A549 (cell line): Measurements from ENCODE around the gene LSM12.

Experiments used
- CHD2 ChIP-seq: fragments of 150-350 bp; IDR thresholded peaks from 2 replicates; pipeline ENCODE4 v1.6.1; 2014; ENCODE audit warnings: low read length; ENCODE audit not compliant: partially characterized antibody
- EP300 ChIP-seq, 2 experiments: fragments of >200 bp; sonication (Bioruptor Twin); formaldehyde crosslinking; IDR thresholded peaks; 2 replicates in 1 of 2; 3 replicates in 1 of 2; pipeline ENCODE4 v1.6.1; 2016 to 2017
- FOSL2 ChIP-seq, 2 experiments: fragments of 450-650 bp in 1 of 2; fragments of >200 bp in 1 of 2; sonication (Bioruptor Twin) in 1 of 2; formaldehyde crosslinking; IDR thresholded peaks; 2 replicates each; pipeline versions ENCODE4 v1.5.0 to v1.6.1; 2016 to 2020; ENCODE audit warnings: mild to moderate bottlenecking in 1 of 2, moderate library complexity in 1 of 2
- JUNB ChIP-seq: fragments of >200 bp; sonication (Bioruptor Twin); formaldehyde crosslinking; IDR thresholded peaks from 2 replicates; pipeline ENCODE4 v1.6.1; 2016
- NPAS2 ChIP-seq: fragments of 250-450 bp; sonication (Bioruptor Pico); IDR thresholded peaks from 2 replicates; pipeline ENCODE4 v1.8.0; 2022; ENCODE audit warnings: mild to moderate bottlenecking, moderate library complexity, borderline replicate concordance
- POLR2A ChIP-seq: IDR thresholded peaks from 2 replicates; pipeline ENCODE4 v1.6.1; 2012; ENCODE audit warnings: mild to moderate bottlenecking, low read length
- POLR2AphosphoS2 ChIP-seq: conservative IDR thresholded peaks from 2 replicates; pipeline ENCODE4 v1.6.1; 2012; ENCODE audit warnings: low read length, improper control_type of control experiment, inconsistent platforms
- RAD21 ChIP-seq, 2 experiments: fragments of >200 bp in 1 of 2; sonication (Bioruptor Twin) in 1 of 2; formaldehyde crosslinking in 1 of 2; IDR thresholded peaks in 1 of 2; conservative IDR thresholded peaks in 1 of 2; 2 replicates in 1 of 2; 3 replicates in 1 of 2; pipeline ENCODE4 v1.6.1; 2012 to 2018; ENCODE audit warnings: inconsistent platforms in 1 of 2
- RNF2 ChIP-seq: fragments of 200-600 bp; sonication (generic); IDR thresholded peaks from 2 replicates; pipeline ENCODE4 v1.6.1; 2016; ENCODE audit warnings: low read depth, mild to moderate bottlenecking, antibody characterized with exemption, moderate library complexity, borderline replicate concordance
- ZC3H11A ChIP-seq: fragments of 450-650 bp; IDR thresholded peaks from 2 replicates; pipeline ENCODE4 v1.6.1; 2014; ENCODE audit warnings: antibody characterized with exemption, mild to moderate bottlenecking
- TF ChIP-seq, protein P1 (sequence below): fragments of 200-600 bp; sonication (generic); IDR thresholded peaks from 2 replicates; pipeline ENCODE4 v1.6.1; 2016; ENCODE audit warnings: antibody characterized with exemption, mild to moderate bottlenecking, moderate library complexity
- TF ChIP-seq, protein P2 (sequence below): fragments of >200 bp; sonication (Bioruptor Twin); formaldehyde crosslinking; IDR thresholded peaks from 3 replicates; pipeline ENCODE4 v1.5.1; 2016
- TF ChIP-seq, protein P3 (sequence below): fragments of 150-350 bp; IDR thresholded peaks from 2 replicates; pipeline ENCODE4 v1.6.1; 2014; ENCODE audit warnings: low read depth, mild to moderate bottlenecking, low read length

DNA sequence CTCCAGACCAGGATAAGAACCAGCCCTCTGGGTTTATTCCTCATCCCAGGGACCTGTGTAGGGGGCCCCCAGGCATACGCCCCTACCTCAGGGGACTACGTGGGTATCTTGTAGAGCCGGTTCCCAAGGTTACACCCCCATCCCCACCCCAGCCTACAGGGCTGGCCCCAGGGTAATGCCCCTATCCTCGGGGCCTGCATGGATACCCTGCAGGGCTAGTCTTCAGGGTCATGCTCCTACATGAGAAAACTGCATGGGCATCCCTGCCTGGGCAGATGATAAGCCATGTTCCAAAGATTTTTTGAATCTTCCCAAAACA lies 42.8 kb upstream of the LSM12 start:
- TF ChIP-seq, protein P1, sequence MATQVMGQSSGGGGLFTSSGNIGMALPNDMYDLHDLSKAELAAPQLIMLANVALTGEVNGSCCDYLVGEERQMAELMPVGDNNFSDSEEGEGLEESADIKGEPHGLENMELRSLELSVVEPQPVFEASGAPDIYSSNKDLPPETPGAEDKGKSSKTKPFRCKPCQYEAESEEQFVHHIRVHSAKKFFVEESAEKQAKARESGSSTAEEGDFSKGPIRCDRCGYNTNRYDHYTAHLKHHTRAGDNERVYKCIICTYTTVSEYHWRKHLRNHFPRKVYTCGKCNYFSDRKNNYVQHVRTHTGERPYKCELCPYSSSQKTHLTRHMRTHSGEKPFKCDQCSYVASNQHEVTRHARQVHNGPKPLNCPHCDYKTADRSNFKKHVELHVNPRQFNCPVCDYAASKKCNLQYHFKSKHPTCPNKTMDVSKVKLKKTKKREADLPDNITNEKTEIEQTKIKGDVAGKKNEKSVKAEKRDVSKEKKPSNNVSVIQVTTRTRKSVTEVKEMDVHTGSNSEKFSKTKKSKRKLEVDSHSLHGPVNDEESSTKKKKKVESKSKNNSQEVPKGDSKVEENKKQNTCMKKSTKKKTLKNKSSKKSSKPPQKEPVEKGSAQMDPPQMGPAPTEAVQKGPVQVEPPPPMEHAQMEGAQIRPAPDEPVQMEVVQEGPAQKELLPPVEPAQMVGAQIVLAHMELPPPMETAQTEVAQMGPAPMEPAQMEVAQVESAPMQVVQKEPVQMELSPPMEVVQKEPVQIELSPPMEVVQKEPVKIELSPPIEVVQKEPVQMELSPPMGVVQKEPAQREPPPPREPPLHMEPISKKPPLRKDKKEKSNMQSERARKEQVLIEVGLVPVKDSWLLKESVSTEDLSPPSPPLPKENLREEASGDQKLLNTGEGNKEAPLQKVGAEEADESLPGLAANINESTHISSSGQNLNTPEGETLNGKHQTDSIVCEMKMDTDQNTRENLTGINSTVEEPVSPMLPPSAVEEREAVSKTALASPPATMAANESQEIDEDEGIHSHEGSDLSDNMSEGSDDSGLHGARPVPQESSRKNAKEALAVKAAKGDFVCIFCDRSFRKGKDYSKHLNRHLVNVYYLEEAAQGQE = no peak
- TF ChIP-seq, protein P2, sequence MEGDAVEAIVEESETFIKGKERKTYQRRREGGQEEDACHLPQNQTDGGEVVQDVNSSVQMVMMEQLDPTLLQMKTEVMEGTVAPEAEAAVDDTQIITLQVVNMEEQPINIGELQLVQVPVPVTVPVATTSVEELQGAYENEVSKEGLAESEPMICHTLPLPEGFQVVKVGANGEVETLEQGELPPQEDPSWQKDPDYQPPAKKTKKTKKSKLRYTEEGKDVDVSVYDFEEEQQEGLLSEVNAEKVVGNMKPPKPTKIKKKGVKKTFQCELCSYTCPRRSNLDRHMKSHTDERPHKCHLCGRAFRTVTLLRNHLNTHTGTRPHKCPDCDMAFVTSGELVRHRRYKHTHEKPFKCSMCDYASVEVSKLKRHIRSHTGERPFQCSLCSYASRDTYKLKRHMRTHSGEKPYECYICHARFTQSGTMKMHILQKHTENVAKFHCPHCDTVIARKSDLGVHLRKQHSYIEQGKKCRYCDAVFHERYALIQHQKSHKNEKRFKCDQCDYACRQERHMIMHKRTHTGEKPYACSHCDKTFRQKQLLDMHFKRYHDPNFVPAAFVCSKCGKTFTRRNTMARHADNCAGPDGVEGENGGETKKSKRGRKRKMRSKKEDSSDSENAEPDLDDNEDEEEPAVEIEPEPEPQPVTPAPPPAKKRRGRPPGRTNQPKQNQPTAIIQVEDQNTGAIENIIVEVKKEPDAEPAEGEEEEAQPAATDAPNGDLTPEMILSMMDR = no peak
- TF ChIP-seq POLR2AphosphoS2 = no peak
- TF ChIP-seq RAD21 (conservative IDR thresholded peaks at IDR 0.05 in 1 of 2, IDR thresholded peaks at IDR 0.05 in 1 of 2) = no peak
- no peak for TF ChIP-seq RNF2
- TF ChIP-seq, protein P3, sequence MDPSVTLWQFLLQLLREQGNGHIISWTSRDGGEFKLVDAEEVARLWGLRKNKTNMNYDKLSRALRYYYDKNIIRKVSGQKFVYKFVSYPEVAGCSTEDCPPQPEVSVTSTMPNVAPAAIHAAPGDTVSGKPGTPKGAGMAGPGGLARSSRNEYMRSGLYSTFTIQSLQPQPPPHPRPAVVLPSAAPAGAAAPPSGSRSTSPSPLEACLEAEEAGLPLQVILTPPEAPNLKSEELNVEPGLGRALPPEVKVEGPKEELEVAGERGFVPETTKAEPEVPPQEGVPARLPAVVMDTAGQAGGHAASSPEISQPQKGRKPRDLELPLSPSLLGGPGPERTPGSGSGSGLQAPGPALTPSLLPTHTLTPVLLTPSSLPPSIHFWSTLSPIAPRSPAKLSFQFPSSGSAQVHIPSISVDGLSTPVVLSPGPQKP = no peak
- no peak for TF ChIP-seq FOSL2 (IDR thresholded peaks at IDR 0.05)
- TF ChIP-seq FOSL2 (CRISPR knock-in tag; IDR thresholded peaks at IDR 0.05) = no peak
- TF ChIP-seq EP300 (IDR thresholded peaks at IDR 0.05) = no peak
- TF ChIP-seq NPAS2 (CRISPR knock-in tag) = no peak
- no peak for TF ChIP-seq CHD2
- TF ChIP-seq JUNB = no peak
- no peak for TF ChIP-seq ZC3H11A
- TF ChIP-seq POLR2A = no peak
